PC-9 (cell line): Measurements from ENCODE around the gene ZNF385B. TPM values are rescaled to one million over a fixed set of nuclear protein-coding genes. Genes with fewer than 3 reads are reported as not detected.

Experiments used
- BruUV-seq: library from RNA; stranded (reverse); fragments of 400-500 nt; replicated peaks from 2 replicates; lab custom pipeline; 2021; lab: Mats Ljungman, UMichigan
- CTCF ChIA-PET: fragments of 300-600 bp; sonication (Branson Sonifier 250); formaldehyde crosslinking; loops from one replicate; lab custom pipeline; 2022; ENCODE audit warnings: antibody characterized with exemption; lab: Charles Lee
- POLR2A ChIA-PET: fragments of 300-600 bp; sonication (Branson Sonifier 250); formaldehyde crosslinking; loops from one replicate; lab custom pipeline; 2022; ENCODE audit warnings: antibody characterized with exemption; ENCODE audit not compliant: unreplicated experiment; lab: Charles Lee
- DNase-seq, 2 experiments: peaks; one replicate each; pipeline versions ENCODE4 v3.0.0 to v3.0.0-alpha.2; 2015 to 2022; ENCODE audit warnings: mixed read lengths in 1 of 2
- H2AFZ ChIP-seq: fragments of 200-600 bp; sonication (generic); 2 replicates; pipeline ENCODE4 v1.8.1; 2017; ENCODE audit warnings: antibody characterized with exemption
- H3F3A ChIP-seq: fragments of 200-600 bp; sonication (generic); 2 replicates; pipeline ENCODE4 v1.8.1; 2017; ENCODE audit warnings: antibody characterized with exemption, mild to moderate bottlenecking, low read depth; ENCODE audit not compliant: insufficient read depth
- H3K27ac ChIP-seq: fragments of 200-600 bp; sonication (generic); 2 replicates; pipeline ENCODE4 v1.6.1; 2016; ENCODE audit warnings: mixed run types
- H3K27me3 ChIP-seq: fragments of 200-600 bp; sonication (generic); 2 replicates; pipeline ENCODE4 v1.6.1; 2016; ENCODE audit warnings: low read depth, mixed run types; ENCODE audit not compliant: insufficient read depth
- H3K36me3 ChIP-seq: fragments of 200-600 bp; sonication (generic); 2 replicates; pipeline ENCODE4 v1.6.1; 2016; ENCODE audit warnings: low read depth, mixed run types
- H3K4me1 ChIP-seq: fragments of 200-600 bp; sonication (generic); replicated peaks from 2 replicates; pipeline ENCODE4 v1.6.1; 2016; ENCODE audit warnings: mixed run types; ENCODE audit not compliant: insufficient read depth
- H3K4me2 ChIP-seq: fragments of 200-600 bp; sonication (generic); 2 replicates; pipeline ENCODE4 v1.6.1; 2017; ENCODE audit warnings: mixed run types
- H3K4me3 ChIP-seq: fragments of 200-600 bp; sonication (generic); 2 replicates; pipeline ENCODE4 v1.6.1; 2016; ENCODE audit warnings: mixed run types
- H3K79me2 ChIP-seq: fragments of 200-600 bp; sonication (generic); 2 replicates; pipeline ENCODE4 v1.6.1; 2017; ENCODE audit warnings: low read depth, mixed run types
- H3K9me2 ChIP-seq: fragments of 200-600 bp; sonication (generic); 2 replicates; pipeline ENCODE4 v1.8.1; 2017; ENCODE audit warnings: mild to moderate bottlenecking; ENCODE audit not compliant: insufficient read depth
- H3K9me3 ChIP-seq: fragments of 200-600 bp; sonication (generic); 2 replicates; pipeline ENCODE4 v1.8.1; 2016; ENCODE audit warnings: low read depth; ENCODE audit not compliant: insufficient read depth
- H4K20me1 ChIP-seq: fragments of 200-600 bp; sonication (generic); 2 replicates; pipeline ENCODE4 v1.8.1; 2017; ENCODE audit not compliant: insufficient read depth
- EZH2 ChIP-seq: fragments of 200-600 bp; sonication (generic); IDR thresholded peaks from 2 replicates; pipeline ENCODE4 v1.8.0; 2017; ENCODE audit warnings: antibody characterized with exemption, low read depth
- intact Hi-C: fragments of 100-400 bp; cut with micrococcal nuclease; formaldehyde crosslinking; loops from one replicate; pipeline ENCODE4 v1.10.0; 2022; ENCODE audit not compliant: unreplicated experiment
- total RNA-seq: library from RNA; stranded (reverse); gene quantifications from 2 replicates; pipeline ENCODE4 v1.2.3, GENCODE V29; 2021
- TF ChIP-seq, protein P1 (sequence below): fragments of 200-600 bp; sonication (generic); conservative IDR thresholded peaks from 2 replicates; pipeline ENCODE4 v1.6.1; 2017; ENCODE audit warnings: mixed run types, antibody characterized with exemption, mild to moderate bottlenecking, moderate library complexity

Gene ZNF385B
- total RNA-seq, 1 experiment from 2014 or later = 4.1 TPM

DNA sequence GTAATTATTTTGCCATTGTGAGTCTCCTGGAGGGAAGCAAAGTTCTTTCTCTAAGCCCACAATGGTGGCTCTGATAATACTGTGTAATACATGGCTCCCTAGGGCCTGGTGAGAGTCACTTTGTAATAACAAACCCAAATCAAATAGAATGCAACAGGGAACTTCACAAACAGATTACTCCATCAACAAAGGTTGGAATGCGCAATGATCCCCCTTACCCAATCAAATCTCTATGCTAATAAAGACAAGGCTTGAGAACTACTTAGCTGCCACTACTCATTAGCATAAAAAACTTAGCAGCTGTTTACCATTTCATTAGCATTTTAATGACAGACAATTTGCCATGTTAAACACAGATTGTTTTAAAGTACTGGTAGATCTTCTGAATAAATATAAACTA, 311.2 kb downstream of the ZNF385B start:
- POLR2A ChIA-PET = no interaction called here
- H3K9me3 ChIP-seq = peaks cover 9% of the 10 kb centered on the region; the same call in 1 of the 2 replicates
- 0 out of 2 replicates have a peak, but pooled peaks cover 5% of the 10 kb centered on the region for H4K20me1 ChIP-seq
- no peaks in the 10 kb centered on the region for H3K36me3 ChIP-seq
- H3K4me1 ChIP-seq = no peaks in the 10 kb centered on the region
- no peak for DNase-seq
- H2AFZ ChIP-seq = no peak overlapping the region
- H3K27me3 ChIP-seq = no peaks in the 10 kb centered on the region
- H3F3A ChIP-seq = no peaks in the 10 kb centered on the region
- BruUV-seq = no TSS peak
- intact Hi-C loops = no loop called here
- no peak overlapping the region for H3K4me2 ChIP-seq
- no peak overlapping the region for H3K27ac ChIP-seq
- TF ChIP-seq, protein P1, sequence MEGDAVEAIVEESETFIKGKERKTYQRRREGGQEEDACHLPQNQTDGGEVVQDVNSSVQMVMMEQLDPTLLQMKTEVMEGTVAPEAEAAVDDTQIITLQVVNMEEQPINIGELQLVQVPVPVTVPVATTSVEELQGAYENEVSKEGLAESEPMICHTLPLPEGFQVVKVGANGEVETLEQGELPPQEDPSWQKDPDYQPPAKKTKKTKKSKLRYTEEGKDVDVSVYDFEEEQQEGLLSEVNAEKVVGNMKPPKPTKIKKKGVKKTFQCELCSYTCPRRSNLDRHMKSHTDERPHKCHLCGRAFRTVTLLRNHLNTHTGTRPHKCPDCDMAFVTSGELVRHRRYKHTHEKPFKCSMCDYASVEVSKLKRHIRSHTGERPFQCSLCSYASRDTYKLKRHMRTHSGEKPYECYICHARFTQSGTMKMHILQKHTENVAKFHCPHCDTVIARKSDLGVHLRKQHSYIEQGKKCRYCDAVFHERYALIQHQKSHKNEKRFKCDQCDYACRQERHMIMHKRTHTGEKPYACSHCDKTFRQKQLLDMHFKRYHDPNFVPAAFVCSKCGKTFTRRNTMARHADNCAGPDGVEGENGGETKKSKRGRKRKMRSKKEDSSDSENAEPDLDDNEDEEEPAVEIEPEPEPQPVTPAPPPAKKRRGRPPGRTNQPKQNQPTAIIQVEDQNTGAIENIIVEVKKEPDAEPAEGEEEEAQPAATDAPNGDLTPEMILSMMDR = no peak
- TF ChIP-seq EZH2 = no peak
- H3K79me2 ChIP-seq = no peaks in the 10 kb centered on the region
- CTCF ChIA-PET = no interaction called here
- H3K4me3 ChIP-seq = no peak overlapping the region
- H3K9me2 ChIP-seq = 0 out of 2 replicates have a peak, but pooled peaks cover 8% of the 10 kb centered on the region

DNA sequence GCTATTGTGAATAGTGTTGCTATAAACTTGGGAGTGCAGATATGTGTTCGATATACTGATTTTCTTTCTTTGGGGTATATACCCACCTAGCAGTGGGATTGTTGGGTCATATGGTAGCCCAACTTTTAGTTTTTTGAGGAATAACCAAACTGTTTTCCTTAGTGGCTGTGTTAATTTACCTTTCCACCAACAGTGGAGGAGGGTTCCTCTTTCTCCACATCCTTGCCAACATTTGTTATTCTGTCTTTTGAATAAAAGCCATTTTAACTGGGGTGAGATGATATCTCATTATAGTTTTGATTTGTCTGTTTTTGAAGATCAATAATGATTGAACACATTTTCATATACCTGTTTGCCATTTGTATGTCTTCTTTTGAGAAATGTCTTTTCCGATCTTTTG, 314.8 kb downstream of the ZNF385B start:
- Histone ChIP-seq H3K27me3 (no peaks in the 10 kb centered on the region), H2AFZ (no peak overlapping the region), H3K4me3 (no peak overlapping the region), H3K9me2 (no peaks in the 10 kb centered on the region), H3K4me2 (no peak overlapping the region), H3K79me2 (no peaks in the 10 kb centered on the region), H3K9me3 (no peaks in the 10 kb centered on the region), H3K36me3 (no peaks in the 10 kb centered on the region), H3K27ac (no peak overlapping the region), H3K4me1 (no peaks in the 10 kb centered on the region), H4K20me1 (no peaks in the 10 kb centered on the region), H3F3A (no peaks in the 10 kb centered on the region)
- DNase-seq = no peak
- POLR2A ChIA-PET = no interaction called here
- TF ChIP-seq EZH2 = no peak
- TF ChIP-seq, protein P1 = no peak
- intact Hi-C loops = no loop called here
- no TSS peak for BruUV-seq
- CTCF ChIA-PET = no interaction called here

DNA sequence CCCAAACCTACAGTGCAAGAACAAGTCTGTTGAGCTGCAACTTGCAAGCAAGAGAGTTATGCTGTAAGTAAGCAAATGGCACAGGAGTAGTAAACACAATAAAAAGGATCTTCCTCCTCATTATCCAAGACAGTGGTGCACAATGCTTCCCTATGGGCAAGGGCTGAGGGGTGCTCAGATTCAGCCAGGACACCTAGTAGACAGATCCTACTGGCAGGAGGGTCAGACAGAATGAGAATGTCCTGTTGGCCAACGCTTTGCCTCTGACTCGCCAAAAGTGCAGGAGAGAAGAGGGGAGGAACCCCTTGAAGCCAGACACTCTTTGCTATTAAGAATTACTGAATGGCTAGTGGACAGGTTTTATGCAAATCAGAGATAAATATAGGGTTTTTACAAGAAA, 316.4 kb downstream of the ZNF385B start:
- Histone ChIP-seq H3K79me2 (no peaks in the 10 kb centered on the region), H3K4me2 (no peak overlapping the region), H3K9me2 (no peaks in the 10 kb centered on the region), H3K4me3 (no peak overlapping the region), H3K4me1 (no peaks in the 10 kb centered on the region), H3K27ac (no peak overlapping the region), H3K9me3 (no peaks in the 10 kb centered on the region), H3K27me3 (no peaks in the 10 kb centered on the region), H3K36me3 (no peaks in the 10 kb centered on the region), H4K20me1 (no peaks in the 10 kb centered on the region), H3F3A (no peaks in the 10 kb centered on the region), H2AFZ (no peak overlapping the region; the same call in 1 of the 2 replicates)
- no peak for DNase-seq
- intact Hi-C loops = no loop called here
- ChIA-PET CTCF (no interaction called here), POLR2A (no interaction called here)
- BruUV-seq = no TSS peak
- TF ChIP-seq, protein P1 = no peak
- no peak for TF ChIP-seq EZH2
